Measurements from ENCODE around the gene APOL3. TPM values are rescaled to one million over a fixed set of nuclear protein-coding genes. Genes with fewer than 3 reads are reported as not detected.

APOL3 gene
- polyA plus RNA-seq, 1 donor from 2014 or later = not detected

DNA sequence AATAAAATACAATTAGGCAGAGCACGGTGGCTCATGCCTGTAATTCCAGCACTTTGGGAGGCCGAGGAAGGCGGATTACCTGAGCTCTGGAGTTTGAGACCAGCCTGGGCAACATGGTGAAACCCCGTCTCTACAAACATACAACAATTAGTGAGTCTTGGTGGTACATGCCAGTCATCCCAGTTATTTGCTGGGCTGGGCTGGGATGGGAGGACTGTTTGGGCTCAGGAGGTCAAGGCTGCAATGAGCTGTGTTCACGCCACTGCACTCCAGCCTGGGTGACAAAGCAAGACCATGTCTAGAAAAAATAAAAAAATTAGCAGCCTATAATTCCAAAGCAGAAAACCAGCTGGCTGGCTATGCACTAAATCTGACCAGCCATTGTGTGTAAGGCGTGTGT is 35.1 kb downstream of the APOL3 start:
- H3F3A ChIP-seq (ENCODE audit: insufficient read depth, low read length, poor library complexity, severe bottlenecking) = no peaks in the 10 kb centered on the region
- H3K9ac ChIP-seq (ENCODE audit: low read length) = no peak overlapping the region
- no peaks in the 10 kb centered on the region for H3K79me2 ChIP-seq (replicated peaks; ENCODE audit: insufficient read depth, low read length)
- H2AFZ ChIP-seq (ENCODE audit: low read depth, low read length) = no peak overlapping the region
- no peaks in the 10 kb centered on the region for H3K36me3 ChIP-seq (ENCODE audit: insufficient read depth, low read length)
- peaks cover 9% of the 10 kb centered on the region for H3K27me3 ChIP-seq (ENCODE audit: insufficient read depth, low read depth, low read length)
- no peak overlapping the region for H3K4me3 ChIP-seq (ENCODE audit: low read length)
- no peak overlapping the region for H3K4me2 ChIP-seq (ENCODE audit: low read length)
- TF ChIP-seq SMC3 (conservative IDR thresholded peaks at IDR 0.05; ENCODE audit: poor library complexity) (no peak), POLR2AphosphoS5 (IDR thresholded peaks at IDR 0.05) (no peak), EP300 (conservative IDR thresholded peaks at IDR 0.05; ENCODE audit: poor library complexity, severe bottlenecking) (no peak), TAF1 (IDR thresholded peaks at IDR 0.05; ENCODE audit: low read depth) (no peak), EZH2 (IDR thresholded peaks at IDR 0.05; ENCODE audit: borderline replicate concordance, insufficient read depth, low read length, poor library complexity, severe bottlenecking) (no peak), MXI1 (conservative IDR thresholded peaks at IDR 0.05; ENCODE audit: poor library complexity, severe bottlenecking) (no peak), RAD21 (conservative IDR thresholded peaks at IDR 0.05) (no peak)
- TF ChIP-seq, protein P1, sequence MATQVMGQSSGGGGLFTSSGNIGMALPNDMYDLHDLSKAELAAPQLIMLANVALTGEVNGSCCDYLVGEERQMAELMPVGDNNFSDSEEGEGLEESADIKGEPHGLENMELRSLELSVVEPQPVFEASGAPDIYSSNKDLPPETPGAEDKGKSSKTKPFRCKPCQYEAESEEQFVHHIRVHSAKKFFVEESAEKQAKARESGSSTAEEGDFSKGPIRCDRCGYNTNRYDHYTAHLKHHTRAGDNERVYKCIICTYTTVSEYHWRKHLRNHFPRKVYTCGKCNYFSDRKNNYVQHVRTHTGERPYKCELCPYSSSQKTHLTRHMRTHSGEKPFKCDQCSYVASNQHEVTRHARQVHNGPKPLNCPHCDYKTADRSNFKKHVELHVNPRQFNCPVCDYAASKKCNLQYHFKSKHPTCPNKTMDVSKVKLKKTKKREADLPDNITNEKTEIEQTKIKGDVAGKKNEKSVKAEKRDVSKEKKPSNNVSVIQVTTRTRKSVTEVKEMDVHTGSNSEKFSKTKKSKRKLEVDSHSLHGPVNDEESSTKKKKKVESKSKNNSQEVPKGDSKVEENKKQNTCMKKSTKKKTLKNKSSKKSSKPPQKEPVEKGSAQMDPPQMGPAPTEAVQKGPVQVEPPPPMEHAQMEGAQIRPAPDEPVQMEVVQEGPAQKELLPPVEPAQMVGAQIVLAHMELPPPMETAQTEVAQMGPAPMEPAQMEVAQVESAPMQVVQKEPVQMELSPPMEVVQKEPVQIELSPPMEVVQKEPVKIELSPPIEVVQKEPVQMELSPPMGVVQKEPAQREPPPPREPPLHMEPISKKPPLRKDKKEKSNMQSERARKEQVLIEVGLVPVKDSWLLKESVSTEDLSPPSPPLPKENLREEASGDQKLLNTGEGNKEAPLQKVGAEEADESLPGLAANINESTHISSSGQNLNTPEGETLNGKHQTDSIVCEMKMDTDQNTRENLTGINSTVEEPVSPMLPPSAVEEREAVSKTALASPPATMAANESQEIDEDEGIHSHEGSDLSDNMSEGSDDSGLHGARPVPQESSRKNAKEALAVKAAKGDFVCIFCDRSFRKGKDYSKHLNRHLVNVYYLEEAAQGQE (IDR thresholded peaks at IDR 0.05; ENCODE audit: borderline replicate concordance) = no peak
- TF ChIP-seq, protein P2, sequence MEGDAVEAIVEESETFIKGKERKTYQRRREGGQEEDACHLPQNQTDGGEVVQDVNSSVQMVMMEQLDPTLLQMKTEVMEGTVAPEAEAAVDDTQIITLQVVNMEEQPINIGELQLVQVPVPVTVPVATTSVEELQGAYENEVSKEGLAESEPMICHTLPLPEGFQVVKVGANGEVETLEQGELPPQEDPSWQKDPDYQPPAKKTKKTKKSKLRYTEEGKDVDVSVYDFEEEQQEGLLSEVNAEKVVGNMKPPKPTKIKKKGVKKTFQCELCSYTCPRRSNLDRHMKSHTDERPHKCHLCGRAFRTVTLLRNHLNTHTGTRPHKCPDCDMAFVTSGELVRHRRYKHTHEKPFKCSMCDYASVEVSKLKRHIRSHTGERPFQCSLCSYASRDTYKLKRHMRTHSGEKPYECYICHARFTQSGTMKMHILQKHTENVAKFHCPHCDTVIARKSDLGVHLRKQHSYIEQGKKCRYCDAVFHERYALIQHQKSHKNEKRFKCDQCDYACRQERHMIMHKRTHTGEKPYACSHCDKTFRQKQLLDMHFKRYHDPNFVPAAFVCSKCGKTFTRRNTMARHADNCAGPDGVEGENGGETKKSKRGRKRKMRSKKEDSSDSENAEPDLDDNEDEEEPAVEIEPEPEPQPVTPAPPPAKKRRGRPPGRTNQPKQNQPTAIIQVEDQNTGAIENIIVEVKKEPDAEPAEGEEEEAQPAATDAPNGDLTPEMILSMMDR (IDR thresholded peaks at IDR 0.05; ENCODE audit: poor library complexity, severe bottlenecking) = no peak
- no peak overlapping the region for H3K27ac ChIP-seq (ENCODE audit: low read length)
- H3K9me3 ChIP-seq (ENCODE audit: low read length) = no peaks in the 10 kb centered on the region
- no peaks in the 10 kb centered on the region for H4K20me1 ChIP-seq (ENCODE audit: insufficient read depth)
- no peaks in the 10 kb centered on the region for H3K9me2 ChIP-seq (ENCODE audit: insufficient read depth, low read length)

DNA sequence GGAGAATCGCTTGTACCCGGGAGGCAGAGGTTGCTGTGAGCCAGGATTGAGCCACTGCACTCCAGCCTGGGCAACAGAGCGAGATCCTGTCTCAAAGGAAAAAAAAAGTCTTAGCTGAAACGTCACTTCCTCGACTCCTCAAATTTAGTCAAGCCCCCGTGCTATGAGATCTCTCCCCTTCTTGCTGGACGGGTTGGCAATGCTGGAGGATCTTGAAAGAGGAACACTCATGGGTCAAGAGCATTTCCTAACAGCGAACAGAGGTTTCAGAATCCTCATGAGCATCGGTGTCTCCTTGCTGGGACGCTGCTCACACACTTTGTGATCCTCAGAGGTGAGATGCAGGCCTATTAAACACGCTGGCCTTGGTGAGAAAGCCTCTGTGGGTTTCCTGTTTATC is 35.9 kb downstream of the APOL3 start:
- Histone ChIP-seq H2AFZ (ENCODE audit: low read depth, low read length) (no peak overlapping the region), H3K9me3 (ENCODE audit: low read length) (no peaks in the 10 kb centered on the region), H3K4me3 (ENCODE audit: low read length) (no peak overlapping the region), H3K79me2 (replicated peaks; ENCODE audit: insufficient read depth, low read length) (no peaks in the 10 kb centered on the region), H3K27ac (ENCODE audit: low read length) (no peak overlapping the region), H4K20me1 (ENCODE audit: insufficient read depth) (no peaks in the 10 kb centered on the region), H3K9ac (ENCODE audit: low read length) (no peak overlapping the region), H3K36me3 (ENCODE audit: insufficient read depth, low read length) (no peaks in the 10 kb centered on the region), H3K4me2 (ENCODE audit: low read length) (no peak overlapping the region), H3F3A (ENCODE audit: insufficient read depth, low read length, poor library complexity, severe bottlenecking) (no peaks in the 10 kb centered on the region), H3K9me2 (ENCODE audit: insufficient read depth, low read length) (no peaks in the 10 kb centered on the region), H3K27me3 (ENCODE audit: insufficient read depth, low read depth, low read length) (peaks cover 9% of the 10 kb centered on the region)
- TF ChIP-seq MXI1 (conservative IDR thresholded peaks at IDR 0.05; ENCODE audit: poor library complexity, severe bottlenecking) (no peak), EP300 (conservative IDR thresholded peaks at IDR 0.05; ENCODE audit: poor library complexity, severe bottlenecking) (no peak), EZH2 (IDR thresholded peaks at IDR 0.05; ENCODE audit: borderline replicate concordance, insufficient read depth, low read length, poor library complexity, severe bottlenecking) (no peak), RAD21 (conservative IDR thresholded peaks at IDR 0.05) (no peak), POLR2AphosphoS5 (IDR thresholded peaks at IDR 0.05) (no peak), SMC3 (conservative IDR thresholded peaks at IDR 0.05; ENCODE audit: poor library complexity) (no peak), TAF1 (IDR thresholded peaks at IDR 0.05; ENCODE audit: low read depth) (no peak)
- TF ChIP-seq, protein P2 (IDR thresholded peaks at IDR 0.05; ENCODE audit: poor library complexity, severe bottlenecking) = no peak
- TF ChIP-seq, protein P1 (IDR thresholded peaks at IDR 0.05; ENCODE audit: borderline replicate concordance) = no peak
